Measurements from ENCODE around the gene RAB1B. TPM values are rescaled to one million over a fixed set of nuclear protein-coding genes. Genes with fewer than 3 reads are reported as not detected.

RAB1B gene
- total RNA-seq, 4 donors from 2014 or later: 46.3 to 95.3 (median 68.6) TPM

- TF ChIP-seq CTCF (IDR thresholded peaks at IDR 0.05; ENCODE audit: low read depth): no peak
Measured at GRCh38 chr11:66287211-66287888, 18.9 kb downstream of the RAB1B start.

- TF ChIP-seq CTCF (IDR thresholded peaks at IDR 0.05; ENCODE audit: low read depth): no peak
Measured at GRCh38 chr11:66287889-66288670, 19.6 kb downstream of the RAB1B start.

GRCh38 chr11:66288671-66289547 is 20.5 kb downstream of the RAB1B start, which contains the start of gene YIF1A:
YIF1A (minus strand) TSS chr11:66289143; CDS start chr11:66288985, 158 bp downstream.
- TF ChIP-seq CTCF (IDR thresholded peaks at IDR 0.05; ENCODE audit: low read depth): no peak

GRCh38 chr11:66289548-66290329 is 21.3 kb downstream of the RAB1B start:
- TF ChIP-seq CTCF (IDR thresholded peaks at IDR 0.05; ENCODE audit: low read depth): no peak

GRCh38 chr11:66290330-66290621 is 21.8 kb downstream of the RAB1B start:
- no peak for TF ChIP-seq CTCF (IDR thresholded peaks at IDR 0.05; ENCODE audit: low read depth)

- no peak for TF ChIP-seq CTCF (IDR thresholded peaks at IDR 0.05; ENCODE audit: low read depth)
Measured at GRCh38 chr11:66291303-66291705, 22.9 kb downstream of the RAB1B start.
